CD4-positive, alpha-beta memory T cell (primary cell): ENCODE results near the gene CHML. TPM values are rescaled to one million over a fixed set of nuclear protein-coding genes. Genes with fewer than 3 reads are reported as not detected.

Experiments
- CTCF ChIA-PET: fragments of 350-600 bp; sonication (Branson Sonifier 250); formaldehyde crosslinking; loops from one replicate; lab custom pipeline; 2021; ENCODE audit warnings: inconsistent platforms; ENCODE audit not compliant: partially characterized antibody; lab: Charles Lee
- POLR2A ChIA-PET: fragments of 350-600 bp; sonication (Branson Sonifier 250); formaldehyde crosslinking; loops from one replicate; lab custom pipeline; 2021; ENCODE audit not compliant: partially characterized antibody; lab: Charles Lee
- DNase-seq, 5 donors: peaks; one replicate each; pipeline versions ENCODE4 v3.0.0 to v3.0.0-alpha.2; 2020 to 2022; ENCODE audit warnings: mixed read lengths in 1 of 5
- H3K27ac ChIP-seq: one replicate; pipeline ENCODE4 v1.7.0; 2013; ENCODE audit warnings: low read depth, low read length
- H3K27me3 ChIP-seq: 2 replicates; pipeline ENCODE4 v1.7.0; 2013; ENCODE audit warnings: mild to moderate bottlenecking, low read length, moderate library complexity; ENCODE audit not compliant: insufficient read depth
- H3K36me3 ChIP-seq: 2 replicates; pipeline ENCODE4 v1.7.0; 2013; ENCODE audit warnings: mild to moderate bottlenecking, low read length, moderate library complexity; ENCODE audit not compliant: insufficient read depth
- H3K4me1 ChIP-seq: 2 replicates; pipeline ENCODE4 v1.7.0; 2013; ENCODE audit warnings: mild to moderate bottlenecking, low read length, moderate library complexity; ENCODE audit not compliant: insufficient read depth
- H3K4me3 ChIP-seq, 2 donors: one replicate each; pipeline ENCODE4 v1.7.0; 2013; ENCODE audit warnings: low read length in 2 of 2, mild to moderate bottlenecking in 1 of 2
- H3K9me3 ChIP-seq, 2 donors: one replicate each; pipeline ENCODE4 v1.7.0; 2013; ENCODE audit warnings: low read length in 2 of 2, control low read depth in 1 of 2; ENCODE audit not compliant: control insufficient read depth in 1 of 2
- H3K27ac Mint-ChIP-seq, 7 donors: one replicate each; pipeline ENCODE4 v1.8.0; 2020 to 2021; ENCODE audit warnings: mixed read lengths in 7 of 7, mild to moderate bottlenecking in 6 of 7, inconsistent platforms in 3 of 7, moderate library complexity in 3 of 7
- H3K27me3 Mint-ChIP-seq, 2 donors: one replicate each; pipeline ENCODE4 v1.8.0; 2020 to 2021; ENCODE audit warnings: mixed read lengths in 2 of 2
- H3K36me3 Mint-ChIP-seq, 2 donors: one replicate each; pipeline ENCODE4 v1.8.0; 2020 to 2021; ENCODE audit warnings: mixed read lengths in 2 of 2, inconsistent platforms in 1 of 2, mild to moderate bottlenecking in 1 of 2
- H3K4me1 Mint-ChIP-seq, 4 donors: one replicate each; pipeline ENCODE4 v1.8.0; 2020 to 2021; ENCODE audit warnings: mixed read lengths in 4 of 4, mild to moderate bottlenecking in 1 of 4
- H3K4me3 Mint-ChIP-seq, 8 donors: one replicate each; pipeline ENCODE4 v1.8.0; 2020 to 2021; ENCODE audit warnings: mixed read lengths in 8 of 8, mild to moderate bottlenecking in 7 of 8, moderate library complexity in 6 of 8, inconsistent platforms in 3 of 8
- H3K9me3 Mint-ChIP-seq, 8 donors: one replicate each; pipeline ENCODE4 v1.8.0; 2020 to 2021; ENCODE audit warnings: mixed read lengths in 8 of 8, mild to moderate bottlenecking in 5 of 8, inconsistent platforms in 3 of 8, moderate library complexity in 1 of 8
- intact Hi-C: fragments of 100-400 bp; cut with micrococcal nuclease; formaldehyde crosslinking; loops from one replicate; pipeline ENCODE4 v1.15.1; 2023
- polyA plus RNA-seq, 2 donors: library from polyadenylated mRNA; unstranded; fragments of 300-500 nt; fragmentation: Illumina TruSeq; gene quantifications; one replicate each; pipeline ENCODE4 v1.2.3, GENCODE V29; 2021
- total RNA-seq, 2 experiments: library from RNA; stranded (reverse); gene quantifications; one replicate each; pipeline ENCODE4 v1.2.3, GENCODE V29; 2021

Gene CHML
- total and polyA plus RNA-seq, 4 experiments from 2014 or later = 2.2 to 8.8 (median 5.0) TPM

DNA sequence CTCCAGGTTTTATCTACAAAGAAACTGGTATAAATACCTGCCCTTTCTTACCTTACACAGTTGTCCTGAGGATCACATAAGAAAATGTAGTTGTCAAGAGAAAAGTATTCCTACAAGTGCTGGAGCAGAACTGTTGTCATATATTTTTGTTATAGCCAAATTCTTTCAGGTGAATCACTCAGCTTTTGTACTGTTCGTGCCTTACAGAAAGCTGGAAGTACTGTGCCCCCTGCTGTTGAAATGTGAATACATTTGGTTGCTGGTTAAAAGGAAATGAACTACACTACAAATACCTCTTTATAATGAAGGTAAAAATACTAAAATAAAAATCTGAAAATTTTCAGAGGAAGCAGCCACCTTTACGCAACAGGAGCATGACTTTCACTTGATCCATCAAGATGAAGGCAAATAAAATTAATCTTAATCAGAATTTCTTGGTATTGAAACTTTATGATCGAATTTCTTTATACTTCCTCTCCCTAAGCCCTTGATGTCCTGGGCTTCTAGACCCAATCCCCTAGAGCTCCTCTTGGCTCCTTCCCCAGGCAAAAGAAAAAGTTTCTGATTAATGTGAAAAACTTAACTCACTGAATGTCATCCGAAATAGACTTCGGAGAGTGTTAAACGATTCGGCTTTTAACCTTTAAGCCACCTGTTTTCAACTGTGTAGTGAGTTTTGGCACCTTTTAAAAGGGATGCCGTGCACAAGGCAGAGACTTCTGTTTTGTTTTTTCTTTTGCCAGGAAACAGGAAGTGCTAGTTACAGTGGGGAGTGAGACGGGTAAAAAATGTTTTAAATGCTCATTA, 12.5 kb downstream of the CHML start:
- ChIA-PET CTCF (interaction anchor here (0.7 to 5.6 kb wide), 15 partner anchors 10 to 393 kb away, joined by 3 to 71 read pairs (median 4); partner anchors contain the start of genes CHML, KMO, MAP1LC3C and OPN3), POLR2A (interaction anchor here (1.0 to 1.3 kb wide), 3 partner anchors 13 to 49 kb away, joined by 3 to 5 read pairs (median 4); partner anchors contain the start of genes CHML and OPN3)
- H3K9me3 ChIP-seq = no peaks in the 10 kb centered on the region
- Mint-ChIP-seq H3K4me3 (peak overlapping the region; percentile 30 to 82 (median 72)), H3K9me3 (no peaks in the 10 kb centered on the region), H3K36me3 (peaks cover 1 to 3% of the 10 kb centered on the region in 2 donors), H3K27me3 (no peaks in the 10 kb centered on the region), H3K27ac (peak overlapping the region; percentile 60 to 88 (median 82)), H3K4me1 (peaks cover 8 to 12% (median 9%) of the 10 kb centered on the region in 4 donors)
- peaks cover 7% of the 10 kb centered on the region for H3K4me1 ChIP-seq
- H3K36me3 ChIP-seq = no peaks in the 10 kb centered on the region
- H3K4me3 ChIP-seq = no peak overlapping the region
- H3K27ac ChIP-seq = peak overlapping the region; percentile 7
- DNase-seq = peak; percentile 43 to 63 (median 55)
- intact Hi-C loops = loop anchor here (1.0 kb wide), 3 partner anchors 13 to 96 kb away; partner anchors contain the start of genes CHML and OPN3
- H3K27me3 ChIP-seq = no peaks in the 10 kb centered on the region

DNA sequence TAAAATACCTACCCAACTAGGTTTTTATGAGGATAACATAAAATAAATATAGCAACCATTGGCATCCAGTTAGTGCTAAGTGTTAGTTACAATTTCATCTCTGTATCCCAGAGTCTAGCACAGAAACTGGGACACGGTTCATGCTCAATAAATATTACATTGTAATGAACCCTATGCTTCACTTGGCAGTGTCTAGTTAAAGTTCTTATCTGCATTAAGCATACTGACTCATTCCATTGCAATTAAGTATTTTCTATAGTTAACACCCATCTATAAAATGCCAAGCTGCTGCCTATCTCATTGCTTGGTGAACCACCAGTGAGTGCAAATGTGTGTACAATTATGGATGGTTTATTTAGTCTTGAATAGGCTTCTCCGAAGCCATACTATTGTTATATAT, 15.2 kb downstream of the CHML start:
- intact Hi-C loops = no loop called here
- Histone ChIP-seq H3K4me3 (no peak overlapping the region), H3K9me3 (no peaks in the 10 kb centered on the region), H3K27ac (no peak overlapping the region), H3K27me3 (no peaks in the 10 kb centered on the region), H3K4me1 (peaks cover 7% of the 10 kb centered on the region), H3K36me3 (no peaks in the 10 kb centered on the region)
- no peaks in the 10 kb centered on the region for H3K36me3 Mint-ChIP-seq
- no peak for DNase-seq
- H3K4me3 Mint-ChIP-seq = no peak overlapping the region
- no peak overlapping the region for H3K27ac Mint-ChIP-seq
- CTCF ChIA-PET = interaction anchor here (0.9 to 5.6 kb wide), 2 partner anchors 14 to 16 kb away, joined by 3 to 71 read pairs; partner anchors contain the start of genes CHML and OPN3
- H3K9me3 Mint-ChIP-seq = no peaks in the 10 kb centered on the region
- POLR2A ChIA-PET = no interaction called here
- no peaks in the 10 kb centered on the region for H3K27me3 Mint-ChIP-seq
- H3K4me1 Mint-ChIP-seq = peaks cover 8 to 12% (median 9%) of the 10 kb centered on the region in 4 donors

- POLR2A ChIA-PET = no interaction called here
- Mint-ChIP-seq H3K4me3 (no peak overlapping the region), H3K9me3 (no peaks in the 10 kb centered on the region), H3K27me3 (no peaks in the 10 kb centered on the region), H3K27ac (no peak overlapping the region), H3K36me3 (no peaks in the 10 kb centered on the region), H3K4me1 (peaks cover 0 to 4% (median 1%) of the 10 kb centered on the region in 4 donors)
- no peaks in the 10 kb centered on the region for H3K9me3 ChIP-seq
- H3K4me1 ChIP-seq = no peaks in the 10 kb centered on the region
- no peaks in the 10 kb centered on the region for H3K36me3 ChIP-seq
- H3K4me3 ChIP-seq = no peak overlapping the region
- CTCF ChIA-PET = interaction anchor here (1.0 to 5.6 kb wide), 2 partner anchors 11 to 12 kb away, joined by 3 to 71 read pairs; no protein-coding TSS in a partner anchor
- H3K27ac ChIP-seq = no peak overlapping the region
- no peak for DNase-seq
- H3K27me3 ChIP-seq = no peaks in the 10 kb centered on the region
- intact Hi-C loops = no loop called here
These were observed 17.5 kb downstream of the CHML start for GRCh38 chr1:241622669-241623068.

DNA sequence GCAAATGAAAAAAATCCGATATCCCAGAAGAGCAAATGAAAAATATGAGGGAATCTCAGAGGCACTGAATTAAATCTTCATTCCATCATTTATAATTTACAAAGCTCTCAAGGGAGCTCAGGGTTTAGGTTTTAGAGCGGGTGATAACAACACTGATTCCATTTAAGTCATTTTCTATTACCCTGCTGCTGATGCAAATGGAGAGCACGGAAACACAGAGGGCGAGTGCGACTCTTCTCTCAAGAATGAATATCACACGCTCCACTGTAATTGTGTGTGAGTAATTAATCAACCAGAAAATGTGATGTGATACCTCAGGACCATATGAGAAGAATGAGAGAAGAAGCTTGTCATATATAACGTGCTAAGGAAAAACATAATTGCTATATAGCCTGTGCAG, 22.7 kb downstream of the CHML start:
- DNase-seq = no peak
- no peak overlapping the region for H3K4me3 ChIP-seq
- Mint-ChIP-seq H3K4me1 (no peaks in the 10 kb centered on the region), H3K27ac (peak overlapping the region in 1 of 7 donors; percentile 5), H3K4me3 (no peak overlapping the region), H3K9me3 (no peaks in the 10 kb centered on the region), H3K36me3 (no peaks in the 10 kb centered on the region), H3K27me3 (no peaks in the 10 kb centered on the region)
- H3K27me3 ChIP-seq = no peaks in the 10 kb centered on the region
- H3K9me3 ChIP-seq = no peaks in the 10 kb centered on the region
- ChIA-PET CTCF (interaction anchor here (0.9 to 1.3 kb wide), 3 partner anchors 9 to 381 kb away, joined by 3 to 5 read pairs (median 4); partner anchors contain the start of gene MAP1LC3C), POLR2A (no interaction called here)
- intact Hi-C loops = no loop called here
- H3K4me1 ChIP-seq = no peaks in the 10 kb centered on the region
- H3K36me3 ChIP-seq = no peaks in the 10 kb centered on the region
- H3K27ac ChIP-seq = no peak overlapping the region

GRCh38 chr1:241615043-241615974, 24.9 kb downstream of the CHML start:
- H3K9me3 ChIP-seq = no peaks in the 10 kb centered on the region
- Mint-ChIP-seq H3K4me1 (no peaks in the 10 kb centered on the region), H3K9me3 (no peaks in the 10 kb centered on the region)

GRCh38 chr1:241614572-241614971, 25.6 kb downstream of the CHML start:
- no peaks in the 10 kb centered on the region for H3K27me3 Mint-ChIP-seq
- no peaks in the 10 kb centered on the region for H3K36me3 Mint-ChIP-seq
- ChIA-PET POLR2A (no interaction called here), CTCF (interaction anchor here (1.4 to 2.1 kb wide), 2 partner anchors 12 to 15 kb away, joined by 4 to 7 read pairs; no protein-coding TSS in a partner anchor)
- no peak overlapping the region for H3K4me3 Mint-ChIP-seq
- no peak overlapping the region for H3K4me3 ChIP-seq
- no peaks in the 10 kb centered on the region for H3K9me3 Mint-ChIP-seq
- no peaks in the 10 kb centered on the region for H3K9me3 ChIP-seq
- no peak overlapping the region for H3K27ac Mint-ChIP-seq
- H3K4me1 Mint-ChIP-seq = no peaks in the 10 kb centered on the region
- H3K4me1 ChIP-seq = no peaks in the 10 kb centered on the region
- no peak for DNase-seq
- H3K36me3 ChIP-seq = no peaks in the 10 kb centered on the region
- H3K27me3 ChIP-seq = no peaks in the 10 kb centered on the region
- H3K27ac ChIP-seq = no peak overlapping the region
- intact Hi-C loops = loop anchor here (5.0 kb wide), 2 partner anchors 62 to 283 kb away; no protein-coding TSS in a partner anchor

More at GRCh38 chr1:241615043-241615974, 24.9 kb downstream of the CHML start:
- Histone ChIP-seq H3K4me3 (no peak overlapping the region), H3K36me3 (no peaks in the 10 kb centered on the region), H3K27me3 (no peaks in the 10 kb centered on the region), H3K4me1 (no peaks in the 10 kb centered on the region), H3K27ac (no peak overlapping the region)
- no peak overlapping the region for H3K4me3 Mint-ChIP-seq
- ChIA-PET POLR2A (no interaction called here), CTCF (no interaction called here)
- no peak for DNase-seq
- H3K36me3 Mint-ChIP-seq = no peaks in the 10 kb centered on the region
- intact Hi-C loops = no loop called here
- H3K27ac Mint-ChIP-seq = no peak overlapping the region
- no peaks in the 10 kb centered on the region for H3K27me3 Mint-ChIP-seq
